HFF-Myc (cell line): ENCODE data around the gene LATS2.

Source experiments
- DNase-seq: peaks from one replicate; pipeline ENCODE4 v3.0.0-alpha.2; 2011; ENCODE audit warnings: low read depth; ENCODE audit errors: extremely low read depth
- H3K4me3 ChIP-seq: replicated peaks from 2 replicates; pipeline ENCODE4 v1.5.1; 2011; ENCODE audit warnings: low read depth, mild to moderate bottlenecking, control low read depth, low read length
- TF ChIP-seq, protein P1 (sequence below): IDR thresholded peaks from 2 replicates; pipeline ENCODE4 v1.5.1; 2012; ENCODE audit warnings: mild to moderate bottlenecking, low read depth, low read length, control low read depth; ENCODE audit errors: missing control alignments

The LATS2 gene

DNA sequence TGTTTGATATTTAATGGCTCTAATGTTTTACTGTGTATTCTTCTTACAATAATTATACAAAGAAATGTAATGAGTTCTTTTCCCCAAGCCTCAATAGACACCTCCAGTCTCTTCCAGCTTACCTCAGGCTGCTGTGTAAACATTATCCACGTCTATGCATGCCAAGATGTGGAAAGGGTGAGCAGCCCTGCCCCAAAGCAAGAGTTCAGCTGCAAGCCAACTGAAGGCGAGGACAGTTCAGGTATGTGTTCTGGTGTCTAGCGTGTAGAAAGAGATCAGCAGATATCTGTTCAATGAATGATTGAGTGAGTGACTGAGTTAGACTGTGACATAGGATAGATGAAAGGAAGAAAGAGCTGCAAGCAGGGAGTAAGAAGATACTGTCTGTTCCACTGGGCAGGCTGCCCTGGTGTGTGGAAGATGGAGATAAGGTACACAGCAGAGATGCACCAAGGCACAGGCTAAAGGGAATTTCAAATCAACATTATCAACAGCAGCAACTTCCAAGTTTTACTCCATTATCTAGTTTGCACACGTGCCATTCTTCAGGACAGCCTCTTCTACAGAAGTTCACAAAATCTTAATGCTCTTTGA lies 66.0 kb downstream of the LATS2 start:
- DNase-seq, result no peak
- TF ChIP-seq, protein P1, sequence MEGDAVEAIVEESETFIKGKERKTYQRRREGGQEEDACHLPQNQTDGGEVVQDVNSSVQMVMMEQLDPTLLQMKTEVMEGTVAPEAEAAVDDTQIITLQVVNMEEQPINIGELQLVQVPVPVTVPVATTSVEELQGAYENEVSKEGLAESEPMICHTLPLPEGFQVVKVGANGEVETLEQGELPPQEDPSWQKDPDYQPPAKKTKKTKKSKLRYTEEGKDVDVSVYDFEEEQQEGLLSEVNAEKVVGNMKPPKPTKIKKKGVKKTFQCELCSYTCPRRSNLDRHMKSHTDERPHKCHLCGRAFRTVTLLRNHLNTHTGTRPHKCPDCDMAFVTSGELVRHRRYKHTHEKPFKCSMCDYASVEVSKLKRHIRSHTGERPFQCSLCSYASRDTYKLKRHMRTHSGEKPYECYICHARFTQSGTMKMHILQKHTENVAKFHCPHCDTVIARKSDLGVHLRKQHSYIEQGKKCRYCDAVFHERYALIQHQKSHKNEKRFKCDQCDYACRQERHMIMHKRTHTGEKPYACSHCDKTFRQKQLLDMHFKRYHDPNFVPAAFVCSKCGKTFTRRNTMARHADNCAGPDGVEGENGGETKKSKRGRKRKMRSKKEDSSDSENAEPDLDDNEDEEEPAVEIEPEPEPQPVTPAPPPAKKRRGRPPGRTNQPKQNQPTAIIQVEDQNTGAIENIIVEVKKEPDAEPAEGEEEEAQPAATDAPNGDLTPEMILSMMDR, result no peak
- no peak overlapping the region for H3K4me3 ChIP-seq

DNA sequence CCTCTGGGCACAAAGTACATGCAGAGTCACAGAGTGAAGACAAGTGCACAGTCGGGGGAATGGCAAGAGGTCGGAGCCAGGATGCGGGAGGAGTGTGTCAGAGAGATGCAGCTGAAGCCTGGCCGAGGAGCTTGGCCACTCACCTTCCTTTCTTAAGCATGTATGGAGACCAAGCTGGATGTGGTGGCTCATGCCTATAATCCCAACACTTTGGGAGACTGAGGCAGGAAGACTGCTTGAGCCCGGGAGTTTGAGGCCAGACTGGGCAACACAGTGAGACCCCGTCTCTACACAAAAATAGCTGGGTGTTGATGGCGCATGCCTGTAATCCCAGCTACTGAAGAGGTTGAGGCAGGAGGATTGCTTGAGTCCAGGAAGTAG lies 67.0 kb downstream of the LATS2 start:
- TF ChIP-seq, protein P1, result no peak
- no peak overlapping the region for H3K4me3 ChIP-seq
- no peak for DNase-seq

DNA sequence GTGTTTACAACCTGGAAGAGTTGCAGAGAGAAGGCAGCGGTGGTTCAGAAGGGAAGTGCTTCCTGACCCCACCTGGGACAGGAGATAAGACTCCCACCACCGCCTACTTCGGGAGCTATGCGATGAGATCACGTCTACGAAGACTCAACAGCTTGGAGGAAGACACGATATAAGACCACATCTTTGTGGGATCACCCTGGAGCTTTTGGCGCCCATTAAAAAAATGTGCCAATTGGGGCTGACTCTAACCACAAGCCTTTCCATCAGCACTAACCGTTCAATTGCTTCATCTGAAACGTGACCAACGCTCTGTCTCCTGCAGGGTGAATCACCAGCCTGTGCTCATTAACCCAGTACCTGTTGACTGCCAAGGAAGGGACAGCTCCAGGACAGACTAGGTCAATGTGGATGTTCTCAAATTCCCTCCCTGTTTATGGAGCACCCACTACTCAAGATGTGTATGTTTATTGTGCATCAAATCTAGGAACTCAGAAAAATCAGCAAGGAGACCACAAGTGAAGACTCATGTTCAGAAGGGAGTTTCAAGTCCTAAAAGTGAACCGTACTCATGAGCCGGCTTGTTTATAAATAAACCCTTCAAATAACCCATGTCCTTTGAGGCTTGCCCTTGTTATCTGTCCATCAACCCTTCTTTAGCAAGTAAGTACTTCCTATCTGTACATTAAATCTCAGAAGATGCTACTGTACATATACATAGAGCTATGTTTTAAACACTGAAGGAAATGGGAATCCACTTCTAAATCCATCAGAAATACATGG lies 67.5 kb downstream of the LATS2 start:
- H3K4me3 ChIP-seq, result no peak overlapping the region
- peak; percentile 42 for DNase-seq
- TF ChIP-seq, protein P1, result no peak

DNA sequence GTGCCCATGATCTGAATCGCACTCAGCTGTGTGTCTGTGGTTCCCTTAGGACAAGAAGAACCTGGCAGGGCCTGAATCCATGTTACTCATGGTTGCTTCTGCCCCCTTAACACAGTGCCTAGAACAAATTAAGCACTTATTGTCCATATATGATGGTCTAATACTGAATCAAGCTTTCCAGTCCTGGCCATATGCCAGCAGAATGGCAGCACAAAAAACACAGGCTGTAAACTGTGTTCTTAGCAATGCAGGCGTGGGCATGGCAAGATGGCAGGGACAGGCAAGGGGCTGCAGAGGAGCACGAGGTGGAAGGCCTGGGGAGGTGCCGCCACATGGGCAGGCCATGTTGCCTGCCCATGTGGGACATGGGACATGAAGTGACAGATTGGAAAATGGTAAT lies 68.2 kb downstream of the LATS2 start:
- DNase-seq, result no peak
- no peak overlapping the region for H3K4me3 ChIP-seq
- TF ChIP-seq, protein P1, result no peak

DNA sequence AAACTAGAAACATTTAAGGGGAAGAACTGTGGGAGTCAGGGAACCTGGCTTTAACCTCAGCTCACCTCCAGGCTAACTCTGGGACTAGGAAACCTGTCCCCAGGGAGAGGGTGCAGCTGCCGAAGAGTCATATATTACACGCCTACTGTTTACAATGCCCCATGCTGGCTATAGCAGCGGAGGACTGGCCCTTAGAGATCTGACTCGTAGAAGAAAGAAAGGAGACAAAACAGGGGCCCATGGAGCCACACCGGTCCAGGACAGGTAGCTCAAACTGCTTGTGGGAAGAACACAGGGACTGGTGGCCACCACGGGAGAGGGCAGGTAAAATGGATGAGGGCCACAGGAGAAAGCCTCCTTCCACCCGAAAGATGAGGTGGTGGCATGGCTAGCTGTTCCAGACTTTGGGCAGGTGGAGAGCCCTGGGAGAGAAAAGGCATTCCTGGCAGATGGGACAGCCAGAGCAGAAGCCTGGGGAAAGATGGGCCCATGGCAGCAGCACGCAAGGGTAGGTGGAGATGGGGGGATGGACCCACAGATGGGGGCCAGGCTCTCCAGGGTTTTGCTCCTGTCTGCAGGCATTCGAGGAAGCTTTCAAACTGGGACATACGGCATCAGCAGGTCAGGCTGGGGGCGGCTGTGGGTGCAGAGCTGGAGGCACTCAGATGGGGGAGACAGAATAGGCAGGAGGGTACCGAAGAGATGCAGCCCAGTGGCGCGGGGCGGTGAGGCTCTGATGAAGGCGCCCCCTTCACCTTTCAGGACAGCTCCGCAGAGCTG lies 69.5 kb downstream of the LATS2 start:
- TF ChIP-seq, protein P1, result no peak
- DNase-seq, result no peak
- no peak overlapping the region for H3K4me3 ChIP-seq

DNA sequence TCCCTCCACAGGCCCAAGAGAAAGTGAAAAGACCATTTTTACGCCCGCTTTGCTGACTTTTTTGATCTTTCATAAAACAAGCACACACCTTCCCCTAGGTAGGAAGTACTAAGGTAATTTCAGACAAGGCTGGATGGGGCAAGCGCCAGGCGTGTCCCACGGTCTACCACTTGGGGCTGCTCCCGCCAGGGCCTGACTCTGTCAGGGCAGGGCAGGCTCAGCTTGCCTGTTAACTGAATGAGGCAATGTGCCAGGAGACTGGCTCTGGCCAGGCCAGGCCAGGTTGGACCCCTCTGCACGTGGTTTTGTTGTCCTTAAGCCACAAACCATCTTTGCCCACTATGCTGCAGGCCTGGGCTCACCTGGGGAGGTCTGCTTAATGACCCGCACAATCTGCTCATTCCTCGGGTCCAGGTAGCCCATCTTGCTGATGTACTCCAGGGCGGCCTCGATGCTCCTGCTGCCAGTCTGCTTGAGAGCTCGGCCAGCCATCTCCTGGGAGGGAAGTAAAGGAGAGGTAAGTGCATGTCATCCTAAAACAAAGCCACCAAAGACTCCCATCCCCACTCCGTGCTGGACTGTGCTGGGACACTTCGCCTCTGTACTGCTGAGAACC lies 70.4 kb downstream of the LATS2 start:
- H3K4me3 ChIP-seq, result no peak overlapping the region
- TF ChIP-seq, protein P1, result no peak
- DNase-seq, result no peak
